Astrocyte (in vitro differentiated cells and primary cell): ENCODE measurements around the gene PPP2R5B. TPM values are rescaled to one million over a fixed set of nuclear protein-coding genes. Genes with fewer than 3 reads are reported as not detected.

Source experiments
- DNase-seq: peaks from one replicate; pipeline ENCODE4 v3.0.0-alpha.2; 2010; ENCODE audit warnings: low read depth
- FAIRE-seq: peaks from 2 replicates; lab custom pipeline; 2011; peaks lifted over from hg19 to GRCh38; lab: Jason Lieb, UNC
- H2AFZ ChIP-seq: 2 replicates; pipeline ENCODE4 v1.6.0; 2012; ENCODE audit warnings: low read depth, low read length, inconsistent platforms
- H3K27ac ChIP-seq: 2 replicates; pipeline ENCODE4 v1.5.1; 2011; ENCODE audit warnings: low read depth, low read length, inconsistent platforms
- H3K27me3 ChIP-seq: 2 replicates; pipeline ENCODE4 v1.6.0; 2011; ENCODE audit warnings: low read length, inconsistent platforms; ENCODE audit not compliant: insufficient read depth
- H3K36me3 ChIP-seq: 2 replicates; pipeline ENCODE4 v1.5.1; 2011; ENCODE audit warnings: low read length, inconsistent platforms; ENCODE audit not compliant: insufficient read depth
- H3K4me1 ChIP-seq: 2 replicates; pipeline ENCODE4 v1.5.1; 2011; ENCODE audit warnings: low read length, inconsistent platforms; ENCODE audit not compliant: insufficient read depth
- H3K4me2 ChIP-seq: 2 replicates; pipeline ENCODE4 v1.6.0; 2012; ENCODE audit warnings: low read length, inconsistent platforms
- H3K4me3 ChIP-seq: 2 replicates; pipeline ENCODE4 v1.5.1; 2011; ENCODE audit warnings: low read depth, mild to moderate bottlenecking, low read length, inconsistent platforms; ENCODE audit not compliant: insufficient read depth
- H3K79me2 ChIP-seq: 2 replicates; pipeline ENCODE4 v1.6.0; 2012; ENCODE audit warnings: mild to moderate bottlenecking, low read length, inconsistent platforms; ENCODE audit not compliant: insufficient read depth
- H3K9ac ChIP-seq: 2 replicates; pipeline ENCODE4 v1.6.0; 2012; ENCODE audit warnings: mild to moderate bottlenecking, low read length, inconsistent platforms
- H3K9me3 ChIP-seq: 2 replicates; pipeline ENCODE4 v1.5.1; 2012; ENCODE audit warnings: low read depth, mild to moderate bottlenecking, low read length, inconsistent platforms; ENCODE audit not compliant: insufficient read depth
- H4K20me1 ChIP-seq: 2 replicates; pipeline ENCODE4 v1.6.0; 2012; ENCODE audit warnings: low read length, inconsistent platforms; ENCODE audit not compliant: insufficient read depth
- H3K27ac Mint-ChIP-seq: one replicate; pipeline ENCODE4 v1.8.0; 2021; ENCODE audit warnings: mild to moderate bottlenecking, mixed read lengths; ENCODE audit not compliant: unreplicated experiment
- H3K27me3 Mint-ChIP-seq: one replicate; pipeline ENCODE4 v1.8.0; 2021; ENCODE audit warnings: low read depth, mixed read lengths; ENCODE audit not compliant: unreplicated experiment
- H3K36me3 Mint-ChIP-seq: one replicate; pipeline ENCODE4 v1.8.0; 2021; ENCODE audit warnings: low read depth, mixed read lengths; ENCODE audit not compliant: unreplicated experiment
- H3K4me1 Mint-ChIP-seq: one replicate; pipeline ENCODE4 v1.8.0; 2021; ENCODE audit warnings: low read depth, mixed read lengths; ENCODE audit not compliant: unreplicated experiment
- H3K4me3 Mint-ChIP-seq: one replicate; pipeline ENCODE4 v1.8.0; 2021; ENCODE audit warnings: mild to moderate bottlenecking, moderate library complexity, mixed read lengths; ENCODE audit not compliant: unreplicated experiment
- H3K9me3 Mint-ChIP-seq: one replicate; pipeline ENCODE4 v1.8.0; 2021; ENCODE audit warnings: mild to moderate bottlenecking, mixed read lengths; ENCODE audit not compliant: unreplicated experiment
- CTCF ChIP-seq: IDR thresholded peaks from 2 replicates; pipeline ENCODE4 v1.5.1; 2011; ENCODE audit warnings: low read depth, mild to moderate bottlenecking, inconsistent platforms, low read length, moderate library complexity; ENCODE audit not compliant: insufficient read depth
- EZH2 ChIP-seq: IDR thresholded peaks from 2 replicates; pipeline ENCODE4 v1.6.1; 2012; ENCODE audit warnings: mild to moderate bottlenecking, low read length, inconsistent platforms; ENCODE audit not compliant: insufficient read depth
- total RNA-seq: library from RNA; stranded (reverse); gene quantifications from 2 replicates; pipeline ENCODE4 v1.2.1, GENCODE V29; 2021

PPP2R5B gene
- total RNA-seq, 1 donor from 2014 or later, result 24.1 TPM

- no peaks in the 10 kb centered on the region for H3K9me3 ChIP-seq
- DNase-seq (no peak), FAIRE-seq (no peak)
- no peak overlapping the region for H3K4me2 ChIP-seq
- H2AFZ ChIP-seq, result no peak overlapping the region
- H3K4me1 ChIP-seq, result peaks cover 9% of the 10 kb centered on the region
- peaks cover 18% of the 10 kb centered on the region for H3K79me2 ChIP-seq
- no peak overlapping the region for H3K9ac ChIP-seq
- H3K27me3 Mint-ChIP-seq, result no peaks in the 10 kb centered on the region
- H3K4me1 Mint-ChIP-seq, result peaks cover 6% of the 10 kb centered on the region
- H3K36me3 Mint-ChIP-seq, result peaks cover 15% of the 10 kb centered on the region
- H3K4me3 Mint-ChIP-seq, result no peak overlapping the region
- no peak overlapping the region for H3K27ac ChIP-seq
- H3K27me3 ChIP-seq, result no peaks in the 10 kb centered on the region
- no peaks in the 10 kb centered on the region for H4K20me1 ChIP-seq
- no peaks in the 10 kb centered on the region for H3K9me3 Mint-ChIP-seq
- TF ChIP-seq CTCF, result no peak
- no peak for TF ChIP-seq EZH2
- H3K4me3 ChIP-seq, result no peak overlapping the region
- peaks cover 2% of the 10 kb centered on the region for H3K36me3 ChIP-seq
- H3K27ac Mint-ChIP-seq, result no peak overlapping the region
Measured at GRCh38 chr11:64911689-64912088, 12.8 kb upstream of the PPP2R5B start.

- Mint-ChIP-seq H3K27me3 (no peaks in the 10 kb centered on the region), H3K36me3 (peaks cover 10% of the 10 kb centered on the region)
- no peak for FAIRE-seq
Measured at GRCh38 chr11:64913171-64913727, 11.2 kb upstream of the PPP2R5B start.

More at GRCh38 chr11:64913171-64913727, 11.2 kb upstream of the PPP2R5B start:
- Histone ChIP-seq H3K9ac (no peak overlapping the region), H3K27me3 (no peaks in the 10 kb centered on the region), H3K79me2 (peaks cover 21% of the 10 kb centered on the region), H4K20me1 (no peaks in the 10 kb centered on the region), H3K36me3 (peaks cover 2% of the 10 kb centered on the region), H3K9me3 (no peaks in the 10 kb centered on the region), H3K4me3 (no peak overlapping the region), H2AFZ (no peak overlapping the region), H3K4me1 (peaks cover 17% of the 10 kb centered on the region), H3K4me2 (no peak overlapping the region), H3K27ac (no peak overlapping the region)
- Mint-ChIP-seq H3K4me1 (peaks cover 10% of the 10 kb centered on the region), H3K4me3 (no peak overlapping the region), H3K27ac (no peak overlapping the region), H3K9me3 (no peaks in the 10 kb centered on the region)
- TF ChIP-seq CTCF, result no peak
- TF ChIP-seq EZH2, result no peak
- no peak for DNase-seq
